ENCODE results near the gene NEURL3. TPM values are rescaled to one million over a fixed set of nuclear protein-coding genes. Genes with fewer than 3 reads are reported as not detected.

NEURL3 gene
- polyA plus RNA-seq, 1 experiment: not detected

DNA sequence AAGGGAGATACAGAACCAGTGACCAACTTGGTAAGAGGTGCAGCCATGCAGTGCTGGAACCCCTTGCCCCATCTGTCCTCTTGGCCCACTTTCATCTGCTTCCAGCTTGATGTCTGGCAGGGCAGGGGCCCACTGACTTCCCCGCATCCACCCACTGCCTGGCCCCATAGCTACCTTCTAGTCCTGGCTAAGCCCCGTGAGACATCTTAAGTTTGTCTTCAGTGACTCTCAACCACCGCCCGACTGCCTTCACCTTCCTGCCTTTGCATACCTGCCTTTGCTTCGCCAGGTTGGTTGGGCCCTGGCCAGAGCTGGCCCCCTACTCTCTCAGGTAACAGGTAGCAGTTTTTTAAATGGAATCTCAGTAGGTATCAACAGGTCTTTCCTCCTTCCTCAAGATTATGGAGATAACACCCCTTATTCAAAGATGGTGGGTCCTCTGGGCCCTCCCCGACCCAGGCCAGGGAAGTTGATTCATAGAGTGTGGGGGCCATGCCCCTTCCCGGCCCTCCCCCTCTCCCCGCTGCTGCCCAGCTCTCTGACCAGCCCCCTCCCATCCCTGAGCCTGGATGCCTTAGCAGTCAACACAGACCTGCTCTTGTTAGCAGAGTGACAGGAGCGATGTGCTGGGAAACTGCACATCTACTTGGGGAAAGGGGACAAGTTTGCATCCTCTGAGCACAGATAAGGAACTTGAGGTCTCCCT lies 34.2 kb upstream of the NEURL3 start:
- TF ChIP-seq, protein P1, sequence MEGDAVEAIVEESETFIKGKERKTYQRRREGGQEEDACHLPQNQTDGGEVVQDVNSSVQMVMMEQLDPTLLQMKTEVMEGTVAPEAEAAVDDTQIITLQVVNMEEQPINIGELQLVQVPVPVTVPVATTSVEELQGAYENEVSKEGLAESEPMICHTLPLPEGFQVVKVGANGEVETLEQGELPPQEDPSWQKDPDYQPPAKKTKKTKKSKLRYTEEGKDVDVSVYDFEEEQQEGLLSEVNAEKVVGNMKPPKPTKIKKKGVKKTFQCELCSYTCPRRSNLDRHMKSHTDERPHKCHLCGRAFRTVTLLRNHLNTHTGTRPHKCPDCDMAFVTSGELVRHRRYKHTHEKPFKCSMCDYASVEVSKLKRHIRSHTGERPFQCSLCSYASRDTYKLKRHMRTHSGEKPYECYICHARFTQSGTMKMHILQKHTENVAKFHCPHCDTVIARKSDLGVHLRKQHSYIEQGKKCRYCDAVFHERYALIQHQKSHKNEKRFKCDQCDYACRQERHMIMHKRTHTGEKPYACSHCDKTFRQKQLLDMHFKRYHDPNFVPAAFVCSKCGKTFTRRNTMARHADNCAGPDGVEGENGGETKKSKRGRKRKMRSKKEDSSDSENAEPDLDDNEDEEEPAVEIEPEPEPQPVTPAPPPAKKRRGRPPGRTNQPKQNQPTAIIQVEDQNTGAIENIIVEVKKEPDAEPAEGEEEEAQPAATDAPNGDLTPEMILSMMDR (IDR thresholded peaks at IDR 0.05; ENCODE audit: low read depth, low read length): no peak
- no peak for DNase-seq (ENCODE audit: low read depth, low spot score)
- no peaks in the 10 kb centered on the region for H3K27me3 ChIP-seq (ENCODE audit: control insufficient read depth, insufficient read depth, low read length)
- ChIA-PET POLR2A (no interaction called here), CTCF (interaction anchor here (1.3 to 6.9 kb wide), 2 partner anchors 12 to 15 kb away, joined by 7 to 46 read pairs; no protein-coding TSS in a partner anchor)
- H3K27ac ChIP-seq (ENCODE audit: low read depth, low read length): no peak overlapping the region
- H3K9me3 ChIP-seq (ENCODE audit: control insufficient read depth, insufficient read depth, low read length): no peaks in the 10 kb centered on the region; the same call in 1 of the 2 replicates
- no peak overlapping the region for H3K4me3 ChIP-seq (ENCODE audit: low read depth, low read length)

DNA sequence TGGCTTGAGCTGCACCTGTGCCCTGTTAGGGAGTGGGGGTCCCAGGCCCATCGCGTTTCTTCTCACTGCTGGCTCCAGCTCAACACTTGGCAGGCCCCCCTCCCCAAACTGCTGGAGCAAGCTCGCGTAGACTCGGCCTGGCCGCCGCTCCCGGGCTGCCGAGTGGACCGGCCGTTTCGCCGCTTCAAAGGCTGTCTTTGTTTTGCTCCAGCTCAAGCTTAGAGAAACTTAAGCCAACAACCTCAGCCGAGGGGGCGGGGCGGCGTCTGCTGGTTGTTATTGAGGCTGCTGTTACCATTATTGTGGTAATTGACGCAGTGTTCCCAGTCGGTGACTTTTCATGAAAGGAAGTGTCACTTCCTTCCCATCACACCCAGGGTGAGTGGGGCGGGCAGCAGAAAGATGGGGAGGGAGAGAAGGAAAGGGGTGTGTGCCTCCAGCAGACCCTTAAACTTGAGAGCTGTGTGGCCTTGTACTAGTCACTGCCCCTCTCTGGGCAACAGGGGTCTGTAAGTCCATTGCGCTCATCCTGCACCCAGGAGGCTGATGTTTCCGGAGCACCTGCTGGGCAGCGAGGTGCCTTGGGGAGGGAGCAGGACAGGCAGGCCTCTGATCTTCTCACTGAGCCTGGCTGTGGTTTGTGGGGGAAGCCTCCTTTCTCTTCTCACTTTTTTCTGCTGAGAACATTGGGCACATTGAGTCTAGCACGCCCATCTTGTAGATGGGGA lies 33.5 kb upstream of the NEURL3 start:
- Histone ChIP-seq H3K4me3 (ENCODE audit: low read depth, low read length) (peak overlapping the region; percentile 74), H3K27ac (ENCODE audit: low read depth, low read length) (no peak overlapping the region), H3K9me3 (ENCODE audit: control insufficient read depth, insufficient read depth, low read length) (no peaks in the 10 kb centered on the region; the same call in 1 of the 2 replicates), H3K27me3 (ENCODE audit: control insufficient read depth, insufficient read depth, low read length) (no peaks in the 10 kb centered on the region)
- CTCF ChIA-PET: interaction anchor here (0.6 to 6.9 kb wide), 4 partner anchors 12 to 174 kb away, joined by 3 to 46 read pairs (median 6); no protein-coding TSS in a partner anchor
- POLR2A ChIA-PET: no interaction called here
- no peak for DNase-seq (ENCODE audit: low read depth, low spot score)
- TF ChIP-seq, protein P1 (IDR thresholded peaks at IDR 0.05; ENCODE audit: low read depth, low read length): no peak

DNA sequence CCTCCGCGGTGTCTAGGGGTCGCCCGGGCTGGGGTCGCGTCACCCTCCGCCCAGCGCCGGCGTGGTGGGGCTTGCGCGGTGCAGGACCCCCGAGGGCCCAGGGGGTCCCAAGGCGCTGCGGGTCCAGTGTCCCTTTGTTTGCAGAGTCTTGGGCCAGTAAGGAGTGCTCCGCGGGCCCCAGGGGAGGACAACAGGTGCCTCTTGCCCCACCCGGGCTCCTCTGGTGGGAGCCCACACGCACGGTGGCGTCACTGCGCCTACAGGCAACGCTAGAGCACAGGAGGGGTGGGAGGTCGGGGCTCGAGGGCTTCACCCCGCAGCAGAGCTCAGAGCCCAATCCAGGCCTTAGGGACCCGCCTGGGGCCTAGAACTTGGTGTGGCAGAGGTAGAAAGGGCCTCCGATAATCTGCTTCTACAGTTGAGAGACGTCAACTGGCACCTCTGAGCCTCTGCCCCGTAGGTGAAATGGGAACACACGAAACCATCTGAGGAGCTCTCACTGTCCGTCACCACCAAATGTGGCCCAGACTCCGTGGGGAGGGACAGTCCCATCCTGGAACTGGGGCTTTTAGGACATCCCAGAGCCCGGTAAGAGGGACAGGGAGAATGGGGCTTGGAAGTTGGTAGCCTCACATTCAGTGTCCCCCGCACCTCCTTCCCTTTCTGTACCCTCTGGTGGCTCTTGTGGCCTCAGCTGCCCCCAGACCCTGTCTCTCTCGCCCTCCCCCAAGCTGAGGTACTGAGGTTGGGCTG lies 32.8 kb upstream of the NEURL3 start:
- POLR2A ChIA-PET: no interaction called here

DNA sequence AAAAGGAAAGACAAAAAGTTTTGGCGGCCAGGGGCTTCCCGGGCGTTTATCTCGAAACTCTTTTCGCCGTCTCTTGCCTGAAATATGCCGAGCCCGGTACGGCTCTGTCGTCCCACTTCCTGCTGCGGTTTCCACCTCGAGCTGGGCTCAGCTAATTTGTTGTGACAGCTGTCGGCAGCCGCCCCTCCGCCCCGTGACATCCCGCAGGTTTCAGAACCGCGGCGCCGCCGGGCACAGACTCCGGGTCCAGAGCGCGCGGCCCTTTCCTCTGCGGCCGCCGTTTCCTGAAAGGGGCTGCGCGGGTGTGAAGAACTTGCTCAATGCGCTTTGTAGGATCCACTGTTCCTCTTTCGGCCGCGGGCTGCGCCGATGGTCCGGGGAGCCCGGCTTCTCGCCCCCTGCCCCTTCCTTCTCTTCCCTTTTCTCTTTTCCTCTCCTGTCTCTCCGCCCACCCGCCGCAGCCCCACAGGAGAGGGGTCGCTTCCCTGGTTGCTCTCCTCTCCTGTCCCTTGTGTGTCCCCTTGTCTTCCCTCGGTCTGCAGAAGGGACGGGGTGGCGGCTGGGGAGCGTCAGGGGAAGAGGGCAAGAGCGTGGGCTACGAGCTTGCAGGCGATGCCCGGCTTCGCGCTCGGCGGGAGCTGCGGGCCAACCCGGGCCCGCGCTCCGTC lies 32.0 kb upstream of the NEURL3 start:
- ChIA-PET CTCF (interaction anchor here (1.0 to 6.9 kb wide), 3 partner anchors 18 to 221 kb away, joined by 3 to 46 read pairs (median 3); no protein-coding TSS in a partner anchor), POLR2A (no interaction called here)
- Histone ChIP-seq H3K27ac (ENCODE audit: low read depth, low read length) (peak overlapping the region; percentile 39), H3K27me3 (ENCODE audit: control insufficient read depth, insufficient read depth, low read length) (no peaks in the 10 kb centered on the region), H3K4me3 (ENCODE audit: low read depth, low read length) (peak overlapping the region; percentile 74), H3K9me3 (ENCODE audit: control insufficient read depth, insufficient read depth, low read length) (no peaks in the 10 kb centered on the region; the same call in 1 of the 2 replicates)
- no peak for DNase-seq (ENCODE audit: low read depth, low spot score)
- TF ChIP-seq, protein P1 (IDR thresholded peaks at IDR 0.05; ENCODE audit: low read depth, low read length): no peak

More for the DNA sequence above, 32.8 kb upstream of the NEURL3 start:
- Histone ChIP-seq H3K27ac (ENCODE audit: low read depth, low read length) (no peak overlapping the region), H3K4me3 (ENCODE audit: low read depth, low read length) (peak overlapping the region; percentile 74), H3K27me3 (ENCODE audit: control insufficient read depth, insufficient read depth, low read length) (no peaks in the 10 kb centered on the region), H3K9me3 (ENCODE audit: control insufficient read depth, insufficient read depth, low read length) (no peaks in the 10 kb centered on the region; the same call in 1 of the 2 replicates)
- CTCF ChIA-PET: interaction anchor here (0.6 to 6.9 kb wide), 4 partner anchors 11 to 173 kb away, joined by 3 to 46 read pairs (median 6); no protein-coding TSS in a partner anchor
- TF ChIP-seq, protein P1 (IDR thresholded peaks at IDR 0.05; ENCODE audit: low read depth, low read length): no peak
- no peak for DNase-seq (ENCODE audit: low read depth, low spot score)
